ENCODE results near the gene DSCAM. TPM values are rescaled to one million over a fixed set of nuclear protein-coding genes. Genes with fewer than 3 reads are reported as not detected.

DSCAM gene
- polyA plus RNA-seq, 1 experiment: not detected

GRCh38 chr21:40840401-40841125, 6.4 kb downstream of the DSCAM start:
- POLR2A ChIA-PET: no interaction called here
- Histone ChIP-seq H3K27ac (ENCODE audit: low read depth, low read length) (no peak overlapping the region), H3K27me3 (ENCODE audit: control insufficient read depth, insufficient read depth, low read length) (no peaks in the 10 kb centered on the region), H3K9me3 (ENCODE audit: control insufficient read depth, insufficient read depth, low read length) (peaks cover 13% of the 10 kb centered on the region), H3K4me3 (ENCODE audit: low read depth, low read length) (no peak overlapping the region)
- DNase-seq (ENCODE audit: low read depth, low spot score): no peak
- CTCF ChIA-PET: no interaction called here
- TF ChIP-seq CTCF (IDR thresholded peaks at IDR 0.05; ENCODE audit: low read depth, low read length): no peak

GRCh38 chr21:40839521-40839920, 7.4 kb downstream of the DSCAM start:
- CTCF ChIA-PET: no interaction called here

GRCh38 chr21:40837456-40837855, 9.5 kb downstream of the DSCAM start:
- CTCF ChIA-PET: no interaction called here
- no peak for TF ChIP-seq CTCF (IDR thresholded peaks at IDR 0.05; ENCODE audit: low read depth, low read length)
- POLR2A ChIA-PET: no interaction called here
- no peak for DNase-seq (ENCODE audit: low read depth, low spot score)
- Histone ChIP-seq H3K4me3 (ENCODE audit: low read depth, low read length) (no peak overlapping the region), H3K9me3 (ENCODE audit: control insufficient read depth, insufficient read depth, low read length) (peaks cover 13% of the 10 kb centered on the region), H3K27ac (ENCODE audit: low read depth, low read length) (no peak overlapping the region), H3K27me3 (ENCODE audit: control insufficient read depth, insufficient read depth, low read length) (no peaks in the 10 kb centered on the region)

More at GRCh38 chr21:40839521-40839920, 7.4 kb downstream of the DSCAM start:
- POLR2A ChIA-PET: no interaction called here
- Histone ChIP-seq H3K27ac (ENCODE audit: low read depth, low read length) (no peak overlapping the region), H3K27me3 (ENCODE audit: control insufficient read depth, insufficient read depth, low read length) (no peaks in the 10 kb centered on the region), H3K4me3 (ENCODE audit: low read depth, low read length) (no peak overlapping the region), H3K9me3 (ENCODE audit: control insufficient read depth, insufficient read depth, low read length) (peaks cover 13% of the 10 kb centered on the region)
- no peak for DNase-seq (ENCODE audit: low read depth, low spot score)
- TF ChIP-seq CTCF (IDR thresholded peaks at IDR 0.05; ENCODE audit: low read depth, low read length): no peak

- TF ChIP-seq CTCF (IDR thresholded peaks at IDR 0.05; ENCODE audit: low read depth, low read length): no peak
- peaks cover 8% of the 10 kb centered on the region; the same call in 1 of the 2 replicates for H3K9me3 ChIP-seq (ENCODE audit: control insufficient read depth, insufficient read depth, low read length)
- no peak for DNase-seq (ENCODE audit: low read depth, low spot score)
- no peaks in the 10 kb centered on the region for H3K27me3 ChIP-seq (ENCODE audit: control insufficient read depth, insufficient read depth, low read length)
- ChIA-PET CTCF (no interaction called here), POLR2A (no interaction called here)
- H3K4me3 ChIP-seq (ENCODE audit: low read depth, low read length): no peak overlapping the region
- H3K27ac ChIP-seq (ENCODE audit: low read depth, low read length): no peak overlapping the region
These were observed 11.7 kb downstream of the DSCAM start for GRCh38 chr21:40835184-40835694.

- no peak for DNase-seq (ENCODE audit: low read depth, low spot score)
- Histone ChIP-seq H3K27ac (ENCODE audit: low read depth, low read length) (no peak overlapping the region), H3K4me3 (ENCODE audit: low read depth, low read length) (no peak overlapping the region), H3K27me3 (ENCODE audit: control insufficient read depth, insufficient read depth, low read length) (no peaks in the 10 kb centered on the region), H3K9me3 (ENCODE audit: control insufficient read depth, insufficient read depth, low read length) (peaks cover 17% of the 10 kb centered on the region)
- CTCF ChIA-PET: no interaction called here
- no peak for TF ChIP-seq CTCF (IDR thresholded peaks at IDR 0.05; ENCODE audit: low read depth, low read length)
- POLR2A ChIA-PET: no interaction called here
These were observed 13.8 kb downstream of the DSCAM start for GRCh38 chr21:40833184-40833583.
